GM19328 (cell line): ENCODE results near the gene SIGLEC15.

Source experiments
- ATAC-seq: cut with Tn5 transposase; IDR thresholded peaks from one replicate; pipeline ENCODE4 v1.9.1; 2021; ENCODE audit warnings: mild to moderate bottlenecking, moderate library complexity; ENCODE audit not compliant: unreplicated experiment

Gene SIGLEC15

GRCh38 chr18:45874491-45875184 is 49.2 kb downstream of the SIGLEC15 start:
- peak; percentile 96 for ATAC-seq

- ATAC-seq = no peak
Measured at GRCh38 chr18:45876161-45876560, 50.7 kb downstream of the SIGLEC15 start.

GRCh38 chr18:45877403-45877802 is 51.9 kb downstream of the SIGLEC15 start:
- no peak for ATAC-seq

GRCh38 chr18:45879681-45880655 is 54.5 kb downstream of the SIGLEC15 start:
- ATAC-seq = peak; percentile 80

GRCh38 chr18:45880876-45881558 is 55.5 kb downstream of the SIGLEC15 start:
- no peak for ATAC-seq

GRCh38 chr18:45887585-45887984 is 62.1 kb downstream of the SIGLEC15 start:
- no peak for ATAC-seq

GRCh38 chr18:45889419-45890064 is 64.1 kb downstream of the SIGLEC15 start:
- ATAC-seq = no peak

- no peak for ATAC-seq
Measured at GRCh38 chr18:45890606-45891005, 65.1 kb downstream of the SIGLEC15 start.

- no peak for ATAC-seq
Measured at GRCh38 chr18:45891806-45892205, 66.3 kb downstream of the SIGLEC15 start.
